NCI-H226 (cell line): ENCODE data around the gene NUCB2.

ENCODE experiments used
- DNase-seq: peaks from one replicate; pipeline ENCODE4 v3.0.0-alpha.2; 2015

The NUCB2 gene

GRCh38 chr11:17343907-17344306 lies 67.4 kb downstream of the NUCB2 start:
- DNase-seq, result peak; percentile 85

GRCh38 chr11:17347676-17348075 lies 71.1 kb downstream of the NUCB2 start:
- no peak for DNase-seq

GRCh38 chr11:17350455-17351171 lies 74.1 kb downstream of the NUCB2 start:
- DNase-seq, result no peak

DNA sequence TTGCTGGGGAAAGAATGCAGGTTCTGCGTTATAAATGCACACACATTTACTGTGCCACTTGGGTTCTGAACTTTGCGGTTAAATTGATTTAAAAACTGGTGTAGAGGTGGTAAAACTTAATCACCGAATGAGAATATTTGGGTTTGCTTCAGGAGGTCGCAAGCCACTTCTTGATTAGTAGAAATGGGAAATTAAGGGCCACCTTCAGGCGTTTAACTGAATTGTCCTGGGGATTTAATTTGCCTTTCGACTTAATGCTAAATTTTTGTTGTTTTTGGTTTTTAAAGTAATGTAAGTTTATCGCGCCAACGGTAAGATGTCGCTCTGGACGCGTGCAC lies 74.6 kb downstream of the NUCB2 start:
- DNase-seq, result no peak

- DNase-seq, result peak; percentile 54
Measured at GRCh38 chr11:17351510-17352176, 75.1 kb downstream of the NUCB2 start, which contains the start of gene NCR3LG1. Gene NCR3LG1 (plus strand): TSS chr11:17351800. CDS start chr11:17351970, 170 bp downstream.

- DNase-seq, result peak; percentile 73
Measured at GRCh38 chr11:17352950-17353820, 76.6 kb downstream of the NUCB2 start.

DNA sequence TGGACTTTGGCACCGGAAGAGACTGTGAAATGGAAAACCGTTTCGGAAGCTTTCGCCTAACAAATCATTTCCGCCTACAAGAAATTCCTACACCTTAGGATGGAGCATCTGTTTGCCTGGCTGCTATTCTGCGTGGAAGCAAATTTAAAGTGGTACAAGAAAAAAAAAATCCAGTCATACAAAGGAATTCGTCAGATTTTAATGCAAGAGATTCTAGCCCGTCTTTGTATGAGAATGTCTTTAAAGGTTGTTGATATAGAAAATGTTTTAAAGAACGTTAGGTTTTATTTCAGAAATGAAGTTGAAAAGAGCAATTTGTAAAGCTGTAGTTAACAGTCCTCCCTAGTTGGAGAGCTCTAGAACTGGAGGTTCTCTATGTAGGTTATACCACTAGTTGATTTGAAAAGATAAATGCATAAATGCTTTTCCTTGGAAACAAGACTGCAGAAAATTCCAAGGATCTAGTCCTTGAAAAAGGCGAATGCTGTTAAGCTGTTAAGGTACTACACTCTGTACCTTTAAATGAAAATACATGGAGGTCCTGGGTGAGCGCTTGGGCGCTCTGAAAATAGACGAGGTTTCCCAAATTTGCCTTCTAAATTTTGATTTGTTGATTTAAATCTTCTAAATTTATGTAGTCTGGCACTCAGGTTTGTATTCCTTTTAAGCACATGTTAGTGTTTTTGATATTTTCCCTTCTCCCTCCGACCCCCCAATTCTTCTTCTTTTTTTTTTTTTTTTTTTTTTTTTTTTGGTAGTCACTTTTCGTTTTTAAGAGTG lies 77.5 kb downstream of the NUCB2 start:
- no peak for DNase-seq

- DNase-seq, result no peak
Measured at GRCh38 chr11:17354601-17354991, 78.1 kb downstream of the NUCB2 start.

- DNase-seq, result no peak
Measured at GRCh38 chr11:17366495-17366894, 90.0 kb downstream of the NUCB2 start.

GRCh38 chr11:17368551-17368950 lies 92.0 kb downstream of the NUCB2 start:
- no peak for DNase-seq

DNA sequence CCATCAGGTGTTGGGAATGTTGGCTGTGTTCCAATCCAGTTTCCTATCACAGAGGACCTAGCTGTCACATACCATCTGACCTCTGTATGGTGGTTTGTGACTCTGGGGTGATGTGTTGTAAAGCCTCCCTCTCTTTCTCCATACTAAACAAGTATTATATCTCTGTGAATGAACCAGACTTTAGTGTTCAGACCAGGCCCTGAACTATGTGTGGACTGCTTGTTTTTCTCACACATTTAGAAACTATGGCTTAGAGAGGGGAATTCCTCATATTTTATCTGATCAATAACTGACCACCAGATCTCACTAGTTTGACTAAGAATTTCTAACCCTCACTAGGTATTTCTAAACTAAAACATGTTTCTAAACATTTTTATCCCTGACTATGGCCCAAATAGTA lies 92.6 kb downstream of the NUCB2 start:
- DNase-seq, result no peak

DNA sequence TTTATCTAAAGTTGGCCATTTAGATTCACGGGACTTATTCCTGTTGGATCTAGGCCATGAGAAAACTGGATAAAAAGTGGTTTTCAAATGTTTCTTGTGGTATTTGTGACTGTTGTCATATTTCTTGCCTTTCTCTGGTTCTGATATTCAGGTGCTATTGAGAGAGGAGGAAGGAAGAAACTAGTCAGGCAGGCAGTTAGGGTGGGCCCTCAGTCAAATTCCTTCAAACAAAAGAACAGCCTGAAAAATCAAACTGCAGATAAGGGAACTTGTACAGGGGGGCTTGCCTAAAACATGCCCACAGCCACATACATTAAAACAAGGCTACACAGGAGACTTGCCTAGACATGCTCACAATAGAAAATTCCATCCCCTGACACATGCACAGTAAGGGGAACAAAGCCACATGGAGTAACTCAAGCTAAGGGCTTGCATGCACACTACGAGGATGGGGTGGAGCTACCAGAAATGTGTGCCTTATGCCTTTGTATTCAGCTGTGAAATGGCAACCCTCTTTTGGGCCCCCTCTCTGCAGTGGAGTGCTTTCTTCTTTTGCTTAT lies 93.2 kb downstream of the NUCB2 start:
- no peak for DNase-seq

GRCh38 chr11:17371614-17372013 lies 95.1 kb downstream of the NUCB2 start:
- no peak for DNase-seq

DNA sequence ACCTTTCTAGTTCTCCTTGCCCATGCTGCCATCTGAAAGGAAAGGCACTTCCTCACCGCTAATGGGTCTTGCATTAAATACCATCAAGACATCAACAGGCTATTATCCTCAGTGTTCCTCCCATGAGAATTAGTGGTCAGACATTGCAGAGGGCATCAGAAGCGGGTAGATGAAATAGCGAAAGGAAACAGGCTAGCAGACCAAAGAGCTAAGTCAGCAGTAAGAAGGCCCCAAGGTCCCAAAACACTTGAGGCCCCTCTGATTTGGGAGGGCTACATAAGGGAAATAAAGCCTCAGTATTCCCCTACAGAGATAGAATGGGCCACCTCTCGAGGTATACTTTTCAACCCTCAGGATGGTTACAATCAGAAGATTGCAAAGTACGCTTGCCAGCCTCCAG lies 99.0 kb downstream of the NUCB2 start:
- no peak for DNase-seq

GRCh38 chr11:17376493-17376892 lies 100.0 kb downstream of the NUCB2 start:
- DNase-seq, result peak; percentile 86

GRCh38 chr11:17378655-17379054 lies 102.1 kb downstream of the NUCB2 start:
- no peak for DNase-seq

- no peak for DNase-seq
Measured at GRCh38 chr11:17379383-17380180, 103.0 kb downstream of the NUCB2 start.

DNA sequence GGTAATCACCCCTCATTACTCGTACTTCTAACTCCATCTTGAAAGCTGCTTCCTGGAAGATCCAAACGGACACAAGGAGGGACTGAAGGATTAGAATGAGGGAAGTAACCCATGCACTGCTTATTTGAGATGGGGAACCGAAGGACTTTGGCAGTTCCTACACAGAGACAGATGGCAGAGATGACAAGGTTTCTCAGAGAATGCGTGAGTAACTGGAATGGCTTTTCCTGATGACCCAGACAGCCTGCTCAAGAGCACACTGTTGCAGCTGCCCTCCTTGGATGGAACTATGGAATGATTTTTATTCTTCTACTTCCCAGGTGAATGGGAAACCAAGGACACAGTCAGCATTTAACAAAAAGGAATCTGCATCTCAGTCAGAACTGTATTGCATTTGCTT lies 104.6 kb downstream of the NUCB2 start:
- DNase-seq, result no peak
